Activated T-cell treated with anti-CD3 and anti-CD28 coated beads, Interleukin-2, amount 50 U/mL, for 4 hours (primary cell): Measurements from ENCODE around the gene LRRC45. TPM values are rescaled to one million over a fixed set of nuclear protein-coding genes. Genes with fewer than 3 reads are reported as not detected.

Experiments
- ATAC-seq, 2 donors: fragments of 200-7000 bp; cut with Tn5 transposase; one replicate each; pipeline ENCODE4 v1.10.0; 2021
- DNase-seq: peaks from one replicate; pipeline ENCODE4 v3.0.0-alpha.2; 2020
- H3K27me3 Mint-ChIP-seq: one replicate; pipeline ENCODE4 v1.8.0; 2021; ENCODE audit warnings: low read depth, mixed read lengths
- H3K36me3 Mint-ChIP-seq: one replicate; pipeline ENCODE4 v1.8.0; 2022; ENCODE audit warnings: mixed read lengths; ENCODE audit not compliant: insufficient read depth
- H3K4me1 Mint-ChIP-seq: one replicate; pipeline ENCODE4 v1.8.0; 2021; ENCODE audit warnings: low read depth, mixed read lengths
- H3K4me3 Mint-ChIP-seq: one replicate; pipeline ENCODE4 v1.8.0; 2021; ENCODE audit warnings: mild to moderate bottlenecking, moderate library complexity, mixed read lengths
- H3K9me3 Mint-ChIP-seq: one replicate; pipeline ENCODE4 v1.8.0; 2021; ENCODE audit warnings: mixed read lengths
- total RNA-seq, 3 donors: library from RNA; stranded (reverse); gene quantifications; one replicate each; pipeline ENCODE4 v1.2.1, GENCODE V29; 2021

Gene LRRC45
- total RNA-seq, 3 donors from 2014 or later, result 19.5 to 31.4 (median 30.8) TPM

DNA sequence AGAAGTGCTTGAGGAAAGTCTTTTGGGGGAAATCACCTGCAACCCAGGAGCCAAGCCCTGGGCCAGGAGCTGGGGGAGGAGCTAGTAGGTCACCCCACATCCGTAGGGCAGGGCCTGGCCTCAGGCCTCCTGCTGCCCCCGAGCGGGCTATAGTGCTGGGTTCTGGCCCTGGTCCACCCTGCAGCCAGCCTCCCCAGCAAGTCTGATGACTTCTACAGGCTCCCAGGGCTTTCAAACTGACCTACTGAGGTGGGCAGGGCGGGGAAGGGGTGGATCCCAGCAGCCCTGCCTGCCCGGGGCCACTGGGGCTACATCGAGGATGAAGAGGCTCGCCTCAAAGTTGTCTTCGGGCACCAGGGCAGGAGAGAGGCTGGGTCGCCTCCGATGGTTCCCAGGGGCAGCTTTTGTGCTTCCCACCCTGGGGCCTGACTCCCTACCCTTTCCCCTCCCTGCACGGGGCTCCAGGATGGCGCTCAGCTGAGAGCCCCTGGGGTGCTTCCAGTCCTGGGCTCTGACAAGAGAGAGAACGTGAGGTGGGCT, 5.4 kb upstream of the LRRC45 start:
- H3K9me3 Mint-ChIP-seq, result no peaks in the 10 kb centered on the region
- no peaks in the 10 kb centered on the region for H3K27me3 Mint-ChIP-seq
- ATAC-seq (no peak), DNase-seq (no peak)
- peaks cover 10% of the 10 kb centered on the region for H3K4me1 Mint-ChIP-seq
- no peaks in the 10 kb centered on the region for H3K36me3 Mint-ChIP-seq
- no peak overlapping the region for H3K4me3 Mint-ChIP-seq

DNA sequence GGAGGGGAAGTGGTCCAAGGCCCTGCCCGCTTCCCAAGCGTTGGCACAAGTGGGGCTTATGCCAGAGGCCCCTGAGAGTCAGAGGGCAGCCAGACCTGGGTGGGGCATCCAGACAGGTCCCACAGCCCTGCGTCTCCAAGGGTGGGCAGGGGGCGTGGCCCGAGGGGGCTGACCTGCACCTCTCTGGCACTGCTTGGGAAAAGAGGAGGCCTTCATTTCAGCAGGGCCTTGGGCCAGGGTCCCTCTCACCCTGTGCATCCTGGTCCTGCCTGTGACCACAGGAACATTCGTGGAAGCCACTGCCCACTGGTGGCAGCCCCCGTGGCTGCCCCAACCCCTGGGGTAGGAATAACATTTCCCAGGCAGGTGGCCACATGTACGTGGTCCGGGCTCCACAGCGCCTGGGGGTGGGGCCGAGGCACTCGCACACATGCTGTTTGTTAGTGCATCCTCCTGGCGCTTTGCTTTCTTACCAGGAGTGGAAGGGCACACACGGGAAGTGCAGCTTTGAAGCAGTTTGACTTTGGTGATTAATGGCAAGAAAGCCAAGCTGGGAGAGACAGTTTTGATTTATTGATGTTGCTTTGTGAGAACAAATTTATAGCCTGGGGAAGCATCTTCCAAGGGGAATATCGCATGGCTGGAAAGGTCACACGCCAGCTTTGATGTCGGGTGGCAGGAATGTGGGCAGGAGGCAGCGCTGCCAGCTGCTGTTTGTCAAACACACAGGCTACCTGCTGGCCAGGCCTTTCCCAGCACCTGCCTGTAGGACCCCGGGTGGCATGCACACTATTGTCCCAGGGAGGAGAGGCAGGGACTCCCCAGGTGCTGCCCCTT, 4.7 kb upstream of the LRRC45 start:
- Mint-ChIP-seq H3K4me3 (no peak overlapping the region), H3K4me1 (peaks cover 10% of the 10 kb centered on the region), H3K9me3 (no peaks in the 10 kb centered on the region), H3K27me3 (no peaks in the 10 kb centered on the region), H3K36me3 (no peaks in the 10 kb centered on the region)
- no peak for DNase-seq
- ATAC-seq, result no peak

DNA sequence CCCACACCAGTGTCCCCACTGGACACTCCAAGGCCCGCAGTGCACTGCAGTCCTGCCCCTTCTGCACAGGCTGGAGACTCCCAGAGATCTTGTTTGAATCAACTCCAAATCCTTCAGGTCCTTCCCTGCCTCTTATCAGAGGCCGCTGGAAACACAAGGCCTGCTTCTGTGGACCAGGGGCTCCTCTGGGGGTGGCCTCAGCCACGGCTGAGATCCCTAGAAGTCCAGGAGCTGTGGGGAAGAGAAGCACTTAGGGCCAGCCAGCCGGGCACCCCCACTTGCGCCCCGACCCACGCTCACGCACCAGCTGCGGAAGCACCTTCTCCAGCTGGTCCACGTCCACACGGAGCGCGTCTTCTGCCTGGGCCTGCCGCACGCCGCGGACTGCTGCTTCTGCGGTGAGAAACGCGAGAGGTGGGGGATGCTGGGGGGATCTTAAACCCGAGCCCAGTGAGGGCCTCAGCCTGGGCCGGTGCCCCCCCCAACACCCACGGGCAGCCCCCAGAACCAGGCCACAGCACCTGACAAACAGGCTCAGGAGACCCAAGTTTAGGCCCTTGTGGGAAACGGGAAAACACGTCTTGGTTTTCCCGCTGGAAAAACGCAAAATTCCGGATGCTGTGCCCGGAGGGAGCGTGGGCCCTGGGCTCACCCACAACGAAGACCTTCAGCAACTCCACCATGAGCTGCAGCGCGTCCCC, 4.0 kb upstream of the LRRC45 start:
- H3K27me3 Mint-ChIP-seq, result no peaks in the 10 kb centered on the region
- no peak overlapping the region for H3K4me3 Mint-ChIP-seq
- no peaks in the 10 kb centered on the region for H3K36me3 Mint-ChIP-seq
- ATAC-seq, result no peak
- H3K4me1 Mint-ChIP-seq, result peaks cover 15% of the 10 kb centered on the region
- DNase-seq, result no peak
- no peaks in the 10 kb centered on the region for H3K9me3 Mint-ChIP-seq

DNA sequence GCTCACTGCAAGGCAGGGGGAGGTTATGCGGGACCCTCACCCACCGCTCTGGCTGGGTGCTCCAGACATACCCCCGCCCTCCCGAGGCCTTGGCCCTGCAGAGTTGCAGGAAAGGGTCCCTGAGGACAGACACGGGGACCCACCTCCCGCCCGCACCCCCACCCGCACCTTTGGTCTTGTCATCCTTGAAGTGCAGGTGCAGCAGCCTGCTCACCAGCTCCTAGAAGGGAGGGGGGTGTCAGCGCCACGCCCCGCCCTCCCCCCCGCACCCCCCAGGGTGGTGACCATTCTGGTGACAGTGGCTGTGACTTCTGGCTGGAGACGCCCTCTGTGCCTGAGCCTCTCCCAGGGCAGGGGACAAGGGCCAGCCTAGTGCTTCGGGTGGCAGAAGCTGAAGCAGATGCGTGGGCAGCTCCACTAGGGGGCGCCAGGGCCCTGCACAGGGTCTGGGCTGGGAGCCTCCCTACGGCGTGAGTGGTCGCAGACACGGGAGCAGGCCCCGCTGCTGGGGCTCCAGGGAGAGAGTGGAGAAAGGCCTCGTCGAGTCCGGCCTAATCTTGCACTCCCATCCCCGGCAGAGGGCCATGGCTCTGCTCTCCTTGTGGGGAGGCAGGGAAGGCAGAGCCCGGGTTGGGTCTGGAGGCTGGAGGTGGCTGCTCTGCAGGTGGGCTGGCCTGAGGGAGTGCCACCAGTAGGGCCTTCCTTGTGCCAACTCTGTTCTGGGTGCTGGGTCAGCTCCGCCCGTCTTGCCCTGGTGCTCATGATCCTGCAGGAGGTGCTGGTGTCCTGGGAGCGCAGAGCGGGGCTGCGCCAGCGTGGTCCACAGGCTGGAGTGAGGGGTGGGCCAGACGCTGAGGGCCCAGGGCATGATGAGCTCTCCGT, 3.2 kb upstream of the LRRC45 start:
- Mint-ChIP-seq H3K9me3 (no peaks in the 10 kb centered on the region), H3K27me3 (no peaks in the 10 kb centered on the region), H3K4me1 (peaks cover 17% of the 10 kb centered on the region), H3K4me3 (peak overlapping the region; percentile 38), H3K36me3 (no peaks in the 10 kb centered on the region)
- ATAC-seq (no peak), DNase-seq (peak; percentile 58)

DNA sequence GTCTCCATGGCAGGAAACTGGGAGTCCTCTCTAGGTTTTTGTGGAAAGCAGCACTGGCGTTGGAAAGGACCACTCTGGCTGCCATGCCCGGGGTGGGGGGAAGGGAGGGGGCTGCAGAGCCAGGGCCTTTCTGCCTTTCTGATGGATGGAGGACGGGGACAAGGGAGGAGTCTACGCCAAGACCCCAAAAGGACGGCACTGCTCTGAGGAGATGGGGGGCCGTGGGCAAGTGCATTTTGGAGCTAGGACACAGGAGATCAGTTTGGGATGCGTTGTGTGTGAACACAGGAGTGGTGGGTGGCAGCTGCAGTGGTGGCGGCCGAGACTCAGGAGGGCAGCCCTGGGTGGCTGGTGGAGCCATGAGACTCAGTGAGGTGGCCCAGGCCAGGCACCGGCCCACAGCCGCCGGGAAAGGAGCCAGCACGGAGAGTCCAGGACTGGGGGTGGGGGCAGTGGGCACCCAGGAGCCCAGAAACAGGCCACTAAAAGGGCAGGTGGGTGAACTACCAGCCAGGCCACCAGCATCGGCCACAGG, 2.5 kb upstream of the LRRC45 start:
- peaks cover 17% of the 10 kb centered on the region for H3K4me1 Mint-ChIP-seq
- H3K9me3 Mint-ChIP-seq, result no peaks in the 10 kb centered on the region
- H3K4me3 Mint-ChIP-seq, result no peak overlapping the region
- H3K36me3 Mint-ChIP-seq, result no peaks in the 10 kb centered on the region
- H3K27me3 Mint-ChIP-seq, result no peaks in the 10 kb centered on the region
- no peak for ATAC-seq
- no peak for DNase-seq

DNA sequence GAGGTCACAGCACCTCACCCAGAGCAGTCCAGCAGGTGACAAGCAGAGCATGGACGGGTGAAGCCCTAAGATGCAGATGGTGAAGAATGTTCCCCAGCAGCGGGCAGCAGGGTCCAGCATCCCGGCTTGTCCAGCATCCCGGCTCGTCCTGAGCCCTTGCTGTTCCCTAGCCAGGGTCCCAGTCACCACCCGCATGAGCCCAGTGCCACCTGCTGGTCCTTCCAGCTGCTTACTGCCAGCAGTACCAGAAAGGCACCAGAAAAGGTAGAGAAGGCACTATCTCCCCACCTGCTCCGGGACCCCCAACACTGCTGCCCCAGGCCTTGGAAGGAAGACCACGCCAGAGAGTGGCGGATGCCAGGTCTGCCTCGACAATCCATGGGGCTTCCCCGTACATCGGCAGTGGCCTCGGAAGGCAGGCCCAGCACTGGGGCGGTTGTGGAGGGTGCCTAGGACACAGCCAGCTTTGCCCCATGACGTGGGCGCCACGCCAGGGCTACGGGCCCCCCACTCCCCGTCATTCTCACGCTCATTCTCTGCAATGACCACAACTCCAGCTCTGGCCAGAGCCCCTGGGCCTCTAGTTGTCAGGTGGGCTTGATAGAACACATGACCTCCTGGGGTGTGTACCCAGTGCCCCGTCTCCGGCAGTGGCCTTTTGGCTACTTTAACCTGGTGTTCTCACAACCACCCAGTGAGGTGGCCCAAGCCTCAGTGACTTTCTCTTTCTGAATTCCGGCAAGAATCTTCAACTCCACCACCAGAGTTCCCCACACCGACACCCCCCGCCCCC, 1.8 kb upstream of the LRRC45 start:
- no peaks in the 10 kb centered on the region for H3K27me3 Mint-ChIP-seq
- no peak for ATAC-seq
- H3K4me1 Mint-ChIP-seq, result peaks cover 17% of the 10 kb centered on the region
- peak; percentile 56 for DNase-seq
- no peaks in the 10 kb centered on the region for H3K9me3 Mint-ChIP-seq
- H3K36me3 Mint-ChIP-seq, result no peaks in the 10 kb centered on the region
- peak overlapping the region; percentile 88 for H3K4me3 Mint-ChIP-seq

DNA sequence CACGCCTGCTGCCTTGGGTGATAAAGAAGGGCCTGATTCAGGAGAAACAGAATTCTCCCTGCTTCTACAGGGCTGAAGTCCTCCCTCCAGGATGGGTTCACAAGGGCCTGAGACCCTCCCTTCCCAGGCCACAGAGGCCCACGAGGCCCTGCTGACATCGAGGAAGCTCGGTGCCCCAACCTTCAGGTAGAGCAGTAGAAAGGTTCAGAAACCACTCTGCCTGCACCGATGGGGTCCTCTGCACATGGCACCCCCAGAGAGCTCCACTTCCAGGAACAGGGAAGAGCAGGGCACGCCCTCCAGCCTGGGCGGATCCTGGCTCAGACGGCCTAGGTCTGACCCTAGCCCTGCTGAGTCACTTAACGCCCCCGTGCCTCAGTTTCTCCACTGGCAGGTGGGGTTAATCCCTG, 1.2 kb upstream of the LRRC45 start:
- DNase-seq (no peak), ATAC-seq (no peak)
- no peaks in the 10 kb centered on the region for H3K36me3 Mint-ChIP-seq
- H3K27me3 Mint-ChIP-seq, result no peaks in the 10 kb centered on the region
- peaks cover 17% of the 10 kb centered on the region for H3K4me1 Mint-ChIP-seq
- H3K4me3 Mint-ChIP-seq, result peak overlapping the region; percentile 88
- H3K9me3 Mint-ChIP-seq, result no peaks in the 10 kb centered on the region

DNA sequence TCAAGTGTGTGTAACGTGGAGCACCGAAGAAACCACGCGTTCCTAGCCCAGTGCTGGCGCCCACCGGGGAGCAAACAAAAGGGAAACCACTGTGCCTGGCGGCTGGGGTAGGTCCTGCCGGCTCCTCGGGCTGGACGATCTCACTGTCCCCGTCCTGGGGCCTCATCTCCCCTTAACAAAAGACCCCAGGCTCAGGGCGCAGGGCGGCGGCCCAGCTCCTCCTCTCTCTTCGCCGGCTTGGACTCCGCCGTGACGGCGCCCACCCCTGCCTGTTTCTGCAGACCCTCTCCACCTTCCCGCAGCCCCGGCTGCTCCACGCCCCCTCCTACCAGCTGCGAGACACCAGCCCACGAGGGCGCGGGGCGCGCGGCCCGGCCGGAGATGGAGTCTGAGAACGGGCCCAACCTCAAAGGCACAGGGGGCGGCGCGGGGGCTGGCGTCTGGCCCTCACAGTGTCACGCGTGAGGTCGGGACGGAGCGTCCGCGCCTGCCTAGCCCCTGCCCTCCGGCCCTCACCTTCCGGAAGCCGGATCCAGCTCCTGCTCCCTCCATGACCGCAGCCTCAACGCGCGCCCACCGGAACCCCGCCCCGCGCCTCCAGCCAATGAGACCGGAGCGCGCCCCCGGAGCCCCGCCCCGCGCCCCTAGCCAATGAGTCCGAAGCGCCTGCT, 660 bp upstream of the LRRC45 start, which contains the start of gene CENPX:
TSS of gene CENPX (minus strand) at position 569 of the 671 bp plus-strand sequence. CDS start at position 552, 17 bp downstream.
- Mint-ChIP-seq H3K36me3 (no peaks in the 10 kb centered on the region), H3K4me1 (peaks cover 20% of the 10 kb centered on the region), H3K4me3 (peak within 1 kb of the TSS; percentile 88), H3K9me3 (no peaks in the 10 kb centered on the region), H3K27me3 (no peaks in the 10 kb centered on the region)
- ATAC-seq, result peak; percentile 3
- no peak for DNase-seq

DNA sequence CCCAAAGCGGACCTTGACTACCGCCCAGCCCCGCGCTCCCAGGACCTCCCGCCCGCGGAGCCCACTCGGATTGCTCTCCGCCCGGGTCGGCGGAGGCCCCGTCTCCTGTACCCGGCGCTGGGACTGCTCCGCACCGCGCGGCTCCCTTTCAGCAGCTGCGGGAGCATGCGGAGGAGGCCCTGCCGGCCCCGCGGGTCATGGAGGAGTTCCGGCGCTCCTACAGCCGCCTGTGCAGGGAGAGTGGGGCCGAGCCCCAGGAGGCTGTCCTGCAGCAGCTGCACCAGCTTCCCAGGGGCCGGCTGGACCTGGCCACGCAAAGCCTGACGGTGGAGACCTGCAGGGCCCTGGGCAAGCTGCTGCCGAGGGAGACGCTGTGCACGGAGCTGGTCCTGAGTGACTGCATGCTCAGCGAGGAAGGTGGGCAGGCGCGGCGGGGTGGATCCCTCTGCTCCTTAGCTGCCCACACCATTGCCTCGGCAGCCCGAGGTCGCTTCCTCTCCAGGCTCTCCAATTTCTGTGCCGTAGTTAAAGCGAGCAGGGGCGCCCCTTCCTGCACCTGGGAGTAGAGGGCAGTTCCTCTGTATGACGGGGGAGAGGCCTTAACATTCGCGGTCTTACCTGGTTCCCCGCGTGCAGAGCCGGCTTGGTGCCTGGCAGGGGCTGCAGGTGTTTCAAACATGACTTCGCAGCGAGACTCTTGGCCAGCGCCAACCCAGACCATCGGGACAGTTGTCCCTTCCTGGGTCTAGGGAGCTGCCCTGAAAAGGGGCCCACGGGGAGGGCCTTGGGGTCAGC, 539 bp downstream of the LRRC45 start:
- no peak for DNase-seq
- H3K4me3 Mint-ChIP-seq, result peak overlapping the region; percentile 78
- peak; percentile 1 for ATAC-seq
- peaks cover 20% of the 10 kb centered on the region for H3K4me1 Mint-ChIP-seq
- no peaks in the 10 kb centered on the region for H3K9me3 Mint-ChIP-seq
- no peaks in the 10 kb centered on the region for H3K27me3 Mint-ChIP-seq
- no peaks in the 10 kb centered on the region for H3K36me3 Mint-ChIP-seq

DNA sequence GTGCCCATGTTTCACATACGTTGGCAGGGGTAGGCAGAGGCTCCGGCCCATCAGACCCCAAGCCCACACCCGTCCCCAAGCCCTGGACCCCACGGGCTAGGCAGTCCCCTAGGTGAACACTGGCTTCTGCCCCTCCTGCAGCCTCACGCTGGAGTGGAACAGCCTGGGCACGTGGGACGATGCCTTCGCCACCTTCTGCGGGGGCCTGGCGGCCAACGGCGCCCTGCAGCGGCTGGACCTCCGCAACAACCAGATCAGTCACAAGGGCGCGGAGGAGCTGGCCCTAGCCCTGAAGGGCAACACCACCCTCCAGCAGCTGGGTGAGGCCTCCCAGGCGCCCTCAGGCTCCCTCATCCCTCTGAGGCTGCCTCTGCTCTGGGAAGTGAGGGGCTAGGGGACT, 1.8 kb downstream of the LRRC45 start:
- ATAC-seq (no peak), DNase-seq (no peak)
- Mint-ChIP-seq H3K4me1 (peaks cover 26% of the 10 kb centered on the region), H3K36me3 (no peaks in the 10 kb centered on the region), H3K27me3 (no peaks in the 10 kb centered on the region), H3K9me3 (no peaks in the 10 kb centered on the region), H3K4me3 (no peak overlapping the region)

DNA sequence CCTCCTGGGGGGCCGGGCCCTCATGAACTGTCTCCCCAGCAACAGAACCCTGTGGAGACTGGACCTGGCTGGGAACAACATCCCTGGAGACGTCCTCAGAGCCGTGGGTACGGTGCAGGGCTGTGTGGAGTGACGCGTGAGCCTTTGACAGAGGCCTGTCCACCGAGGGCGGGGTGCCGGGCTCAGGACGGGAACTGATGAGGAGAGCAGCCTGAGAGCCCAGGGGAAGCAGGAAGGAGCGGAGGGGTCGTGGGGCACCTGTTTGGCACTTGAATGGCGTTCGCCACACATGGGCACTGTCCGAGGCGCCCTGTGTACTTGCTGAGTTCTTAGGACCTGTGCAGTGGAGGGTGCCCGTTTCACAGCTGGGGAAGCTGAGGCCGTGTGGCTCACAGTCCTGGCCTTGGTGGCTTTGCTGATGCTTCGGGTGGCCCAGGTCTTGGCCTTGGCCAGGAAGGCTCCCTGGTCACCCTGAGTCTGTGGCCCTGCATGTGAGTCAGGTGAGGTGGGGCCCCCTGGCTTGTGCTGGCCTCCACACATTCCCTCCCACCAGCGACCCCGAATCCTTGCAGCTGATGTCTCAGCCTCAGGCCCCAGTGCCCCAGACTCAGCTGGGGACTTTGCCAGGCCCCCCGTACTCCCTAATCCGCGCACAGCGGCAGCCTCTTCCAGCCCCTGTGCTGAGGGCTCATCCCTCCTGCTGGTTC, 2.4 kb downstream of the LRRC45 start:
- Mint-ChIP-seq H3K4me3 (no peak overlapping the region), H3K36me3 (no peaks in the 10 kb centered on the region), H3K4me1 (peaks cover 28% of the 10 kb centered on the region), H3K27me3 (no peaks in the 10 kb centered on the region), H3K9me3 (no peaks in the 10 kb centered on the region)
- ATAC-seq (no peak), DNase-seq (no peak)

DNA sequence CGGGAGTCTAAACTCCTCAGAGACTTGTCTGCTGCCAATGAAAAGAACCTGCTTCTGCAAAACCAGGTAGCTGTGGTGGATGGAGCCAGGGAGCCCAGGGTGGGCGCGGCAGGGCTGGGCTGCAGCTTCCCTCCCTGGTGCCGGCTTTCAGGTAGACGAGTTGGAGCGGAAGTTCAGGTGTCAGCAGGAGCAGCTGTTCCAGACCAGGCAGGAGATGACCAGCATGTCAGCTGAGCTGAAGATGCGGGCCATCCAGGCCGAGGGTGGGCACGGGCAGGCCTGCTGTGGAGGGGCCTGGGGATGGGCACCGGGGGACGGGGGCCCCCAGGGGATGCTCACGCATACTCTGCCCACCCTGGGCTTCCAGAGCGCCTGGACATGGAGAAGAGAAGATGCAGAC, 5.1 kb downstream of the LRRC45 start:
- H3K36me3 Mint-ChIP-seq, result no peaks in the 10 kb centered on the region
- peaks cover 20% of the 10 kb centered on the region for H3K4me1 Mint-ChIP-seq
- ATAC-seq (no peak), DNase-seq (no peak)
- H3K4me3 Mint-ChIP-seq, result no peak overlapping the region
- H3K9me3 Mint-ChIP-seq, result no peaks in the 10 kb centered on the region
- H3K27me3 Mint-ChIP-seq, result no peaks in the 10 kb centered on the region
